CD4-positive, alpha-beta T cell (primary cell): ENCODE results near the gene ARID1B. TPM values are rescaled to one million over a fixed set of nuclear protein-coding genes. Genes with fewer than 3 reads are reported as not detected.

ENCODE experiments used
- ATAC-seq: fragments of 200-7000 bp; cut with Tn5 transposase; one replicate; pipeline ENCODE4 v1.10.0; 2022; ENCODE audit warnings: mild to moderate bottlenecking; ENCODE audit not compliant: poor library complexity
- CTCF ChIA-PET: fragments of 350-600 bp; sonication (Branson Sonifier 250); formaldehyde crosslinking; loops from one replicate; lab custom pipeline; 2021; ENCODE audit warnings: antibody characterized with exemption, inconsistent platforms; lab: Charles Lee
- POLR2A ChIA-PET: fragments of 350-600 bp; sonication (Branson Sonifier 250); formaldehyde crosslinking; loops from one replicate; lab custom pipeline; 2021; ENCODE audit warnings: antibody characterized with exemption, inconsistent platforms; lab: Charles Lee
- DNase-seq, 14 experiments: peaks; one replicate each; pipeline ENCODE4 v3.0.0-alpha.2; 2013 to 2020; ENCODE audit warnings: mixed read lengths in 2 of 14
- H3K27ac ChIP-seq, 2 donors: one replicate each; pipeline versions ENCODE4 v1.5.1 to v1.7.0; 2013; ENCODE audit warnings: low read length in 2 of 2, low read depth in 1 of 2, mild to moderate bottlenecking in 1 of 2
- H3K27me3 ChIP-seq, 2 experiments: 1 replicate in 1 of 2; 2 replicates in 1 of 2; pipeline versions ENCODE4 v1.6.1 to v1.7.0; 2013; ENCODE audit warnings: low read length in 2 of 2, control low read depth in 1 of 2, mild to moderate bottlenecking in 1 of 2, moderate library complexity in 1 of 2; ENCODE audit not compliant: insufficient read depth in 2 of 2, control insufficient read depth in 1 of 2
- H3K36me3 ChIP-seq: one replicate; pipeline ENCODE4 v1.6.1; 2013; ENCODE audit warnings: low read length, control low read depth; ENCODE audit not compliant: insufficient read depth
- H3K4me1 ChIP-seq: one replicate; pipeline ENCODE4 v1.6.1; 2013; ENCODE audit warnings: low read length, control low read depth; ENCODE audit not compliant: insufficient read depth
- H3K4me3 ChIP-seq: one replicate; pipeline ENCODE4 v1.5.1; 2013; ENCODE audit warnings: mild to moderate bottlenecking, low read length, moderate library complexity
- H3K9me3 ChIP-seq, 2 experiments: 1 replicate in 1 of 2; 2 replicates in 1 of 2; pipeline versions ENCODE4 v1.6.1 to v1.7.0; 2013; ENCODE audit warnings: low read length in 2 of 2, mild to moderate bottlenecking in 2 of 2, control low read depth in 1 of 2, moderate library complexity in 1 of 2; ENCODE audit not compliant: control insufficient read depth in 1 of 2, insufficient read depth in 1 of 2
- H3K27ac Mint-ChIP-seq: one replicate; pipeline ENCODE4 v1.8.0; 2020; ENCODE audit warnings: mixed read lengths
- H3K27me3 Mint-ChIP-seq: one replicate; pipeline ENCODE4 v1.8.0; 2021; ENCODE audit warnings: mixed read lengths
- H3K36me3 Mint-ChIP-seq: one replicate; pipeline ENCODE4 v1.8.0; 2021; ENCODE audit warnings: low read depth, mixed read lengths
- H3K4me1 Mint-ChIP-seq: one replicate; pipeline ENCODE4 v1.8.0; 2021; ENCODE audit warnings: low read depth, mixed read lengths
- H3K4me3 Mint-ChIP-seq: one replicate; pipeline ENCODE4 v1.8.0; 2020; ENCODE audit warnings: mild to moderate bottlenecking, mixed read lengths
- H3K9me3 Mint-ChIP-seq: one replicate; pipeline ENCODE4 v1.8.0; 2020; ENCODE audit warnings: mixed read lengths
- CTCF ChIP-seq: fragments of 200-600 bp; IDR thresholded peaks from one replicate; pipeline ENCODE4 v1.8.0; 2022; ENCODE audit warnings: antibody characterized with exemption, mild to moderate bottlenecking
- intact Hi-C, 2 experiments: fragments of 100-400 bp; cut with DNase I in 1 of 2; cut with micrococcal nuclease in 1 of 2; formaldehyde crosslinking; loops; one replicate each; pipeline versions ENCODE4 v1.15.1 to v1.9.0; 2023 to 2025; cut with DNase I, micrococcal nuclease
- total RNA-seq, 174 experiments: library from RNA in 2 of 174; stranded (reverse) in 2 of 174; gene quantifications; one replicate each; pipeline ENCODE4 v1.2.3 and lab custom pipeline; 2021 to 2026

ARID1B gene
- total RNA-seq, 2 experiments from 2014 or later = 120 to 125 TPM

DNA sequence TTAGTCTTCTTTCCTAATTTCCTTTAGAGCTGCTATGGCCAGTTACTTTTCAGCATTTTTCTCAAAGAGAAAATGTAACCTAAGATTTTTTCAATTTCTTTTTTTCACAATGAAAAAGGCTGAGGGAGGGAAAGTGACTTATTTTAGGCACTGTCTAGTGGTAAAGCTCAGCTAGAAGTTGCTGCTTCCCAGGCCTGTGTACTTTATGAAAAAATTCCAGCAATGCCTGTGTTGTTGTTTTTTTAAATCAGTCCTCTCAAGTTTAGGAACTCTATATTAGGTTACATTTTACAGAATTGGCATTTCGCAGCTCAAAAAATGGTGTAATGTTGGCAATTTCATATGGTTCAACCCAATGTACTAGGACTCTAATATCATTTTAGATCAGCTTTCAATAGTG, 269.6 kb downstream of the ARID1B start:
- H3K4me1 Mint-ChIP-seq = peaks cover 17% of the 10 kb centered on the region
- TF ChIP-seq CTCF = no peak
- CTCF ChIA-PET = interaction anchor here (0.7 to 4.1 kb wide), 5 partner anchors 10 to 14 kb away, joined by 3 to 22 read pairs (median 5); no protein-coding TSS in a partner anchor
- Histone ChIP-seq H3K9me3 (no peaks in the 10 kb centered on the region), H3K4me1 (no peaks in the 10 kb centered on the region), H3K27me3 (no peaks in the 10 kb centered on the region), H3K27ac (no peak overlapping the region), H3K4me3 (no peak overlapping the region), H3K36me3 (peaks cover 2% of the 10 kb centered on the region)
- peaks cover 8% of the 10 kb centered on the region for H3K36me3 Mint-ChIP-seq
- ATAC-seq (no peak), DNase-seq (no peak)
- no peak overlapping the region for H3K4me3 Mint-ChIP-seq
- POLR2A ChIA-PET = no interaction called here
- no peak overlapping the region for H3K27ac Mint-ChIP-seq
- intact Hi-C loops = no loop called here
- H3K27me3 Mint-ChIP-seq = no peaks in the 10 kb centered on the region
- H3K9me3 Mint-ChIP-seq = no peaks in the 10 kb centered on the region

GRCh38 chr6:157047328-157047727, 270.1 kb downstream of the ARID1B start:
- no peaks in the 10 kb centered on the region for H3K9me3 ChIP-seq
- Mint-ChIP-seq H3K4me1 (peaks cover 18% of the 10 kb centered on the region), H3K4me3 (no peak overlapping the region), H3K9me3 (no peaks in the 10 kb centered on the region), H3K27me3 (no peaks in the 10 kb centered on the region), H3K27ac (no peak overlapping the region), H3K36me3 (peaks cover 5% of the 10 kb centered on the region)
- intact Hi-C loops = no loop called here
- DNase-seq = no peak
- no peak overlapping the region for H3K27ac ChIP-seq
- peaks cover 2% of the 10 kb centered on the region for H3K36me3 ChIP-seq
- ChIA-PET POLR2A (no interaction called here), CTCF (interaction anchor here (1.1 to 4.1 kb wide), 2 partner anchors 12 to 13 kb away, joined by 4 to 22 read pairs; no protein-coding TSS in a partner anchor)
- no peak for ATAC-seq
- H3K4me3 ChIP-seq = no peak overlapping the region
- no peaks in the 10 kb centered on the region for H3K27me3 ChIP-seq
- no peaks in the 10 kb centered on the region for H3K4me1 ChIP-seq
- no peak for TF ChIP-seq CTCF

- intact Hi-C loops = no loop called here
- H3K27ac Mint-ChIP-seq = no peak overlapping the region
- no peak overlapping the region for H3K4me3 Mint-ChIP-seq
- Histone ChIP-seq H3K4me1 (no peaks in the 10 kb centered on the region), H3K4me3 (no peak overlapping the region), H3K9me3 (no peaks in the 10 kb centered on the region), H3K27me3 (no peaks in the 10 kb centered on the region), H3K36me3 (peaks cover 2% of the 10 kb centered on the region), H3K27ac (no peak overlapping the region)
- peaks cover 4% of the 10 kb centered on the region for H3K36me3 Mint-ChIP-seq
- H3K9me3 Mint-ChIP-seq = no peaks in the 10 kb centered on the region
- no peak for TF ChIP-seq CTCF
- ATAC-seq = no peak
- POLR2A ChIA-PET = interaction anchor here (0.6 kb wide), 1 partner anchor 90 kb away, joined by 3 read pairs; no protein-coding TSS in a partner anchor
- peaks cover 20% of the 10 kb centered on the region for H3K4me1 Mint-ChIP-seq
- no peaks in the 10 kb centered on the region for H3K27me3 Mint-ChIP-seq
- no peak for DNase-seq
- CTCF ChIA-PET = interaction anchor here (1.1 kb wide), 1 partner anchor 11 kb away, joined by 4 read pairs; no protein-coding TSS in a partner anchor
Measured at GRCh38 chr6:157047951-157048350, 270.8 kb downstream of the ARID1B start.
